BE2C (cell line): ENCODE results near the gene EIF2S1.
"Not testable (repeated sequence)": the region's sequence is repeated elsewhere in the genome, so short reads cannot be mapped to it uniquely, and the experiment has no call there.

Source experiments
- DNase-seq: peaks from one replicate; pipeline ENCODE4 v3.0.0-alpha.2; 2020
- H3K27me3 ChIP-seq: fragments of 250-450 bp; sonication (Bioruptor Pico); 2 replicates; pipeline ENCODE4 v1.5.1; 2020; ENCODE audit warnings: mild to moderate bottlenecking
- H3K36me3 ChIP-seq: fragments of 250-450 bp; sonication (Bioruptor Pico); 2 replicates; pipeline ENCODE4 v1.5.1; 2020; ENCODE audit warnings: mild to moderate bottlenecking
- H3K4me1 ChIP-seq: fragments of 250-450 bp; sonication (Bioruptor Pico); 2 replicates; pipeline ENCODE4 v1.5.1; 2020
- H3K4me3 ChIP-seq: 2 replicates; pipeline ENCODE4 v1.5.1; 2011; ENCODE audit warnings: low read depth, low read length
- H3K9me3 ChIP-seq: fragments of 250-450 bp; sonication (Bioruptor Pico); 2 replicates; pipeline ENCODE4 v1.5.1; 2020
- TF ChIP-seq, protein P1 (sequence below): IDR thresholded peaks from 2 replicates; pipeline ENCODE4 v1.5.1; 2012; ENCODE audit warnings: mild to moderate bottlenecking, low read depth, low read length

EIF2S1 gene

DNA sequence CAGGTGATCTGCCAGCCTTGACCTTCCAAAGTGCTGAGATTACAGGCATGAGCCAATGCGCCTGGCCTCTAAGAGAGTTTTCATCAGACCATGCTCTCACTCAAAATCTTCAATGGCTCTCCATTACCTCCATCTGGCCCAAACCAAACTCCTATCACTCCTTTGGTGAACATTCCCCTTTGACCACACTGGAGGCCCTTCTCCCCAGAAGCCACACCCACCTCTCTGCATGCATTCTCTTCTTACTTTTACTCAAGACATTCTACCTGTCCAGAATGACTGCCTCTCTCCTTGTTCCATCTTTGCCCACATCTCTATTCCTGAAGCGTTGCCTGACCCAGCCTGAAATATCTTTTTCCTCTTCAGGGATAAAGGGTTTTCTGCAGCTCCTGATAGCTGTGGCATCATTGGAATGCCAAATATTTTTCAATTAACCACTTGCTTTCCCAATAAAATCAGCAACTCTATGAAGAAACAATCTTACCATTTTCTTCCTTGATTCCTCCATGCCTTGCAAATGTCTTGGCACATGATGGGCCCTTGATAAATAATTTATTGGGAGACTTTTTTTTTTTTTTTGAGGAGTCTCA lies 36.3 kb downstream of the EIF2S1 start:
- H3K27me3 ChIP-seq, result no peaks in the 10 kb centered on the region
- H3K4me1 ChIP-seq, result no peaks in the 10 kb centered on the region
- DNase-seq, result no peak
- TF ChIP-seq, protein P1, sequence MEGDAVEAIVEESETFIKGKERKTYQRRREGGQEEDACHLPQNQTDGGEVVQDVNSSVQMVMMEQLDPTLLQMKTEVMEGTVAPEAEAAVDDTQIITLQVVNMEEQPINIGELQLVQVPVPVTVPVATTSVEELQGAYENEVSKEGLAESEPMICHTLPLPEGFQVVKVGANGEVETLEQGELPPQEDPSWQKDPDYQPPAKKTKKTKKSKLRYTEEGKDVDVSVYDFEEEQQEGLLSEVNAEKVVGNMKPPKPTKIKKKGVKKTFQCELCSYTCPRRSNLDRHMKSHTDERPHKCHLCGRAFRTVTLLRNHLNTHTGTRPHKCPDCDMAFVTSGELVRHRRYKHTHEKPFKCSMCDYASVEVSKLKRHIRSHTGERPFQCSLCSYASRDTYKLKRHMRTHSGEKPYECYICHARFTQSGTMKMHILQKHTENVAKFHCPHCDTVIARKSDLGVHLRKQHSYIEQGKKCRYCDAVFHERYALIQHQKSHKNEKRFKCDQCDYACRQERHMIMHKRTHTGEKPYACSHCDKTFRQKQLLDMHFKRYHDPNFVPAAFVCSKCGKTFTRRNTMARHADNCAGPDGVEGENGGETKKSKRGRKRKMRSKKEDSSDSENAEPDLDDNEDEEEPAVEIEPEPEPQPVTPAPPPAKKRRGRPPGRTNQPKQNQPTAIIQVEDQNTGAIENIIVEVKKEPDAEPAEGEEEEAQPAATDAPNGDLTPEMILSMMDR, result no peak
- H3K4me3 ChIP-seq, result no peak overlapping the region
- no peaks in the 10 kb centered on the region for H3K9me3 ChIP-seq
- H3K36me3 ChIP-seq, result no peaks in the 10 kb centered on the region

DNA sequence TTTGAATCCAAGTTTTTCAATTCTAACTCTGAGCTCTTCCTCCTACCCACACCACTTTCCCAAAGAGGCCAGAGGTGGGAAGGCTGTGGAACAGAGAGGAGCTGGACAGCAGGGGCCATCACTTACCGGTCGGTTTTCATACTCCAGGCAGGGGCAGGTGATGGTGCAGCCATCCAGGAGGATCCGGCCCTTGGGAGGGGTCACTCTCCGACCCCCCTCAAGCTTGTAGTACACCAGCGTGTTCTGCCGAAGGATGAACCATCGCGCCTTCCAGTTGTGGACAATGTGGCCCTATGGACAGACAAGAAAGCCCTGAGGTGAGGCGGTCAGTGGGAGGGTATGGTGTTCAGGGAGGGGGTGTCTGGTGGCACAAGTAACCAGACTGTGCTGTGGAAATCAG lies 37.4 kb downstream of the EIF2S1 start:
- Histone ChIP-seq H3K36me3 (no peaks in the 10 kb centered on the region), H3K4me3 (no peak overlapping the region), H3K9me3 (no peaks in the 10 kb centered on the region), H3K27me3 (no peaks in the 10 kb centered on the region), H3K4me1 (no peaks in the 10 kb centered on the region)
- no peak for DNase-seq
- TF ChIP-seq, protein P1, result no peak

DNA sequence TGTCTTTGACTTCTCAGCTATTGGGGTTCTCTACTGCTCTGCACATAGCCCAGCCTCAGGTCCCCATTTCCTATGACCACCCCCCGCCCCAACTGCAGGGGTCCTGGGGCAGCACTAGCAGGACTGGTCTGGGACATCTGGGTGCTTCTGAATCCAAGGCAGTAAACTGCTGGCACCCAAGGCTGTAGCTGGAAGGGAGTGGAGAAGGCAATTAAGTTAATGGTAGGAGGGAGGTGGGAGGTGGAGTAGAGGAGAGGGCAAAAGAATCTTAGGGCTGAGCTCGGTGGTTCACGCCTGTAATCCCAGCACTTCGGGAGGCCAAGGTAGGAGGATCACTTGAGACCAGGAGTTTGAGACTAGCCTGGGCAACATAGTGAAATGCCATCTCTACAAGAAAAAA lies 40.3 kb downstream of the EIF2S1 start:
- H3K27me3 ChIP-seq, result no peaks in the 10 kb centered on the region
- DNase-seq, result no peak
- TF ChIP-seq, protein P1, result no peak
- no peaks in the 10 kb centered on the region for H3K4me1 ChIP-seq
- no peak overlapping the region for H3K4me3 ChIP-seq
- H3K36me3 ChIP-seq, result no peaks in the 10 kb centered on the region
- no peaks in the 10 kb centered on the region for H3K9me3 ChIP-seq

DNA sequence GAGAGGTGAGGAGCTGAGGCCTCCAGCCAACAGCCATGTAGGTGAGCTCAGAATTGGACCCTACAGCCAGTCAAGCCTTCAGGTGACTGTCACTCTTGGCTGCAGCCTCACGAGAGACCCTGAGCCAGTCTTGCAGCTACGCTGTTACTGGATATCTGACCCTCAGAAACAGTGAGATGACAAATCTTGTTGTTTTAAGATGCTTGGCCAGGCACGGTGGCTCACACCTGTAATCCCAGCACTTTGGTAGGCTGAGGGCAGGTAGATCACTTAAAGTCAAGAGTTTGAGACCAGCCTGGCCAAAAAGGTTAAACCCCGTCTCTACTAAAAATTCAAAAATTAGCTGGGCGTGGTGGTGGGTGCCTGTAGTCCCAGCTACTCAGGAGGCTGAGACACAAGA lies 45.6 kb downstream of the EIF2S1 start:
- H3K4me3 ChIP-seq, result no peak overlapping the region
- no peak for DNase-seq
- no peaks in the 10 kb centered on the region for H3K36me3 ChIP-seq
- no peaks in the 10 kb centered on the region for H3K27me3 ChIP-seq
- no peaks in the 10 kb centered on the region for H3K9me3 ChIP-seq
- TF ChIP-seq, protein P1, result no peak
- no peaks in the 10 kb centered on the region for H3K4me1 ChIP-seq

DNA sequence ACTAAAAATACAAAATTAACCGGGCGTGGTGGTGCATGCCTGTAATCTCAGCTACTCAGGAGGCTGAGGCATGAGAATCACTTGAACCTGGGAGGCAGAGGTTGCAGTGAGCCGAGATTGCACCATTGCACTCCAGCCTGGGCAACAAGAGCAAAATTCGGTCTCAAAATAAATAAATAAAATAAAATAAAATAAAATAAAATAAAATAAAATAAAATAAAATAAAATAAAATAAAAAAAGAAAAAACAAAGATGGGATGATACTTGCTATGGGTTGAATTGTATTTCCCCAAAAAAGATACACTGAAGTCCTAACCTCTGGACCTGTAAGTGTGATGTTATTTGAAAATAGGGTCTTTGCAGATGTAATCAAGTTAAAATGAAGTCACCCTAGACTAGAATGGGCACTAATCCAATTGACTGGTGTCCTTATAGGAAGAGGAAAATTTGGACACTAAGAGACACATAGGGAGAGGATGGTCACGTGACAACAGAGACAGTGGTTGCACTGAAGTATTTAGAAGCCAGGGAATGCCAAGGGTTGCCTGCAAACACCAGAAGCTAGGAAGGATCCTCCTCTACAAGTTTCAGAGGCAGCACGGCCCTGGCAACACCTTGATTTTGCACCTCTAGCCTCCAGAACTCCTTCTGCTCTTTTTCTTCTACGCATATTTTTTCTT lies 48.1 kb downstream of the EIF2S1 start:
- not testable (repeated sequence) for H3K4me1 ChIP-seq, DNase-seq, H3K9me3 ChIP-seq, H3K36me3 ChIP-seq, H3K4me3 ChIP-seq
- H3K27me3 ChIP-seq, result peaks cover 14% of the 10 kb centered on the region

DNA sequence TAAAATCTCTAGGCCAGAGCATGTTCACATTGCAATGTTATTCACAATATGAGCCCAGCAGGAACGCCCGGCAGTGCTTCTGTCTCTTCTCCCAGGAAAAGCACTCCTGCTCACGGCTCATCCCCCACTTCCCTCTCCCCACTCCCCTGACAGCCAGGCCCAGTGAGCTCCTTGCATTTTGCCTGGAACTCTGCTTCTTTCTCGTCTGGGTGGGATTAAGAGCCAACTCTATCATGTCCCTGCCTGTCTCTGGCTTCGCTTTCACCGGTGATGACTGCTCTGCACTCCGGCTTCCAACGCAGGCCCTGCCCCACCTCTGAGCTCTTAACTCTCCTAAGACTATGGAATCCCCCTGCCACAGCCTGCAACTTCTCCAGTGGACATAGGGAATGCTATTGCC lies 49.3 kb downstream of the EIF2S1 start:
- TF ChIP-seq, protein P1, result no peak
- H3K36me3 ChIP-seq, result no peaks in the 10 kb centered on the region

More for the DNA sequence above, 49.3 kb downstream of the EIF2S1 start:
- Histone ChIP-seq H3K4me3 (no peak overlapping the region), H3K4me1 (no peaks in the 10 kb centered on the region), H3K9me3 (no peaks in the 10 kb centered on the region), H3K27me3 (peaks cover 14% of the 10 kb centered on the region)
- DNase-seq, result no peak
